ENCODE results near the gene XPR1. TPM values are rescaled to one million over a fixed set of nuclear protein-coding genes. Genes with fewer than 3 reads are reported as not detected.

Gene XPR1
- total and polyA plus RNA-seq, 9 donors = 6.5 to 12.4 (median 9.1) TPM

DNA sequence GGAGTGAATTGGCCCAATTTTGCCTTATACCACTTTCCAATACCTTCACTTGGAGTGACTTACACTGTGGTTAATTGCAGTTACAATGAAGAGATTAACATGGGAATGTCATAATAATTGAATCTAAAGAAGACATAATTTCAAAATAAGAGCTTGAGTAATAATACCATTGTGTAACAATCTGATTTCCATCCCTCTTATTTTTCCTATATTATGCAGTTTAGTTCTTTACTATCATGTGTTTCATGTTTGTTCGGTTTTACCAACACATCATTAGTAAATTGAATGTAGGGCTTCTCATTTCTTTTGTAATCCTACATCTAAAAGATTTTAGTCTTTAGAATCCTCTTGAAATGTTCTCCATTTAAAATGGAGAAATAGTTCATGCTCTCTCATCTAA is 19.2 kb upstream of the XPR1 start:
- no CpG with 5 or more reads among the region's 1 CpG for WGBS (ENCODE audit: insufficient coverage)
- no peak for DNase-seq
- no peaks in the 10 kb centered on the region for H3K36me3 ChIP-seq (ENCODE audit: control insufficient read depth, insufficient read depth, low read length)
- H3K9me3 ChIP-seq (replicated peaks; ENCODE audit: control insufficient read depth, low read depth, low read length) = no peaks in the 10 kb centered on the region
- H3K4me3 ChIP-seq (ENCODE audit: low read length) = no peak overlapping the region
- no peaks in the 10 kb centered on the region for H3K4me1 ChIP-seq (ENCODE audit: control insufficient read depth, insufficient read depth, low read length)
- no peak overlapping the region for H3K27ac ChIP-seq (ENCODE audit: low read length)
- H3K27me3 ChIP-seq (ENCODE audit: control insufficient read depth, insufficient read depth, low read length) = no peaks in the 10 kb centered on the region

DNA sequence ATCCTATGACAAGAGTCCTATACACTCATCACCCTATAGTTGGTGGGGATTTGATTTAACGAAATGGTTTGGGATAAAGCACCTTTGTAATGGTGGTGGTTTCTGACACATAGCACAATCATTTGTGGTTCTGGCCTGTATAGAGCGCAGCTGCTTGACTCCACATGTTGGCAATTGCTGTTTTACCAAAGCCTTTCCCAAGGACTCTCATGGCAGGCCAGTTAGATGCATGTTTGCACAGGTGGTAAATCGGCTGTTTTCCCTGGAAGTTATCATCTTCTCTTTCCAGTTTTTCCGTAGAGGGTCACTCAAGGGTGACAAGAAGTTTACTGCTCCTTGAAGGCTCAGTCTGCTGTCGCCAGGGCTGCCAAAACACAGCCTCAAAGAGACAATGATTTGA is 17.1 kb upstream of the XPR1 start:
- Histone ChIP-seq H3K9me3 (replicated peaks; ENCODE audit: control insufficient read depth, low read depth, low read length) (no peaks in the 10 kb centered on the region), H3K4me3 (ENCODE audit: low read length) (no peak overlapping the region), H3K27me3 (ENCODE audit: control insufficient read depth, insufficient read depth, low read length) (no peaks in the 10 kb centered on the region), H3K27ac (ENCODE audit: low read length) (no peak overlapping the region), H3K36me3 (ENCODE audit: control insufficient read depth, insufficient read depth, low read length) (no peaks in the 10 kb centered on the region), H3K4me1 (ENCODE audit: control insufficient read depth, insufficient read depth, low read length) (no peaks in the 10 kb centered on the region)
- DNase-seq = no peak
- 22% methylated on average over 4 of the region's 5 CpGs for WGBS (ENCODE audit: insufficient coverage)

DNA sequence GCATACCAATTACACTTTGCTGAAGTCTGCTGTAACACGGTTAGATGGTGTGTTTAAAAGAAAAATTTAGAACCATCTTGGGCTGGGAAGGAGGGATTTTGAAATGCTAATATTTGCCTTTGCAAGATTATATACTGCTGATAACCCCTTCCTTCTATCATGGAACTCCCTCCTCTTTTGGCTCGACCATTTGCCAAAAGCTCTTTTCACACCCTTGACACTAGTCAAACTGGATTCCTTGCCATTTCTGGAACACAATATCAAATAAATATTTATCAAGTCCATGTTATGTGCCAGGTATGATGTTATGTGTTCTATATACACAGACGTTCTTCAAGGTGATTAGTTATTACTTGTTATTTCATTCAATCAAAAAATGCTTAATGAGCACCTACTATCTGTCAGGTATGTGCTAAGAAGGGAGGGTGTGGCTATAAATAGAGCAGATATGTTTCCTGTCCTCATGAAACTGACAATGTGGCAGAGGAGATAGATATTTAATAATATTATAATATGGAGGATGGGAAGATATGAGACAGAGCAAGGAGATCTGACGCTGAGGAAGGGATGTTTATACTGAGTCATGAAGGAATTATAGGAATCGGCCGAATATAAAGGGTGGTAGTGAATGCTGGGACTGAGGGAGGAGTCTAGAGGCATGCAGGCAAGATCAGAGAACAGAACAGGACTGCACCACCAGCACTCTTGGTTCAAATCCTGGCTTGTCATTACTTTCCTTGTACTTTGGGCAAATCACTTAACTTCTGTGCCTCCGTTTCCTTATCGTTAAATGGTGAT is 16.1 kb upstream of the XPR1 start:
- no peaks in the 10 kb centered on the region for H3K9me3 ChIP-seq (replicated peaks; ENCODE audit: control insufficient read depth, low read depth, low read length)
- H3K27ac ChIP-seq (ENCODE audit: low read length) = no peak overlapping the region
- H3K4me1 ChIP-seq (ENCODE audit: control insufficient read depth, insufficient read depth, low read length) = peaks cover 1% of the 10 kb centered on the region
- H3K4me3 ChIP-seq (ENCODE audit: low read length) = no peak overlapping the region
- H3K27me3 ChIP-seq (ENCODE audit: control insufficient read depth, insufficient read depth, low read length) = no peaks in the 10 kb centered on the region
- DNase-seq = no peak
- no peaks in the 10 kb centered on the region for H3K36me3 ChIP-seq (ENCODE audit: control insufficient read depth, insufficient read depth, low read length)
- WGBS (ENCODE audit: insufficient coverage) = 96% methylated on average over 3 of the region's 8 CpGs

DNA sequence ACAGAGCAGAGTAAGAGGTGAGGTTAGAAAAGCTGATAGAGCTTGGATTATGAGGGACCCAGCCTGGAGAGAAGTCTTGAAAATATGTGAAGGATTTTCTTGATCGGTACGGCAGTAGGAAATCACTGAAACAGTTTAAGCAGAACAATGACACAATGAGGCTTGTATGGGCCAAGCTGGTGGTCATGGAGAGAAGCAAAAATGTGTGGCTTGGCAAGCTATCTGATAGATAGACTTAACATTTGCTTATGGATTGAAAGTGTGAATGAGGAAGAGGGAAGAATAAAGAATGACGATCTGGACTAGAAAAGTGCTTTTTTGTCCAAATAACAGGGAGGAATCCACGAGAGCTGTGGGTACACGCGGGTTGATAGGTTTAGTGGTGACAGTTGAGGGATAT is 15.4 kb upstream of the XPR1 start:
- no peak for DNase-seq
- 85% methylated on average over 6 of the region's 6 CpGs for WGBS (ENCODE audit: insufficient coverage)
- H3K9me3 ChIP-seq (replicated peaks; ENCODE audit: control insufficient read depth, low read depth, low read length) = no peaks in the 10 kb centered on the region
- H3K27ac ChIP-seq (ENCODE audit: low read length) = no peak overlapping the region
- no peak overlapping the region for H3K4me3 ChIP-seq (ENCODE audit: low read length)
- no peaks in the 10 kb centered on the region for H3K27me3 ChIP-seq (ENCODE audit: control insufficient read depth, insufficient read depth, low read length)
- H3K4me1 ChIP-seq (ENCODE audit: control insufficient read depth, insufficient read depth, low read length) = peaks cover 3% of the 10 kb centered on the region
- no peaks in the 10 kb centered on the region for H3K36me3 ChIP-seq (ENCODE audit: control insufficient read depth, insufficient read depth, low read length)

DNA sequence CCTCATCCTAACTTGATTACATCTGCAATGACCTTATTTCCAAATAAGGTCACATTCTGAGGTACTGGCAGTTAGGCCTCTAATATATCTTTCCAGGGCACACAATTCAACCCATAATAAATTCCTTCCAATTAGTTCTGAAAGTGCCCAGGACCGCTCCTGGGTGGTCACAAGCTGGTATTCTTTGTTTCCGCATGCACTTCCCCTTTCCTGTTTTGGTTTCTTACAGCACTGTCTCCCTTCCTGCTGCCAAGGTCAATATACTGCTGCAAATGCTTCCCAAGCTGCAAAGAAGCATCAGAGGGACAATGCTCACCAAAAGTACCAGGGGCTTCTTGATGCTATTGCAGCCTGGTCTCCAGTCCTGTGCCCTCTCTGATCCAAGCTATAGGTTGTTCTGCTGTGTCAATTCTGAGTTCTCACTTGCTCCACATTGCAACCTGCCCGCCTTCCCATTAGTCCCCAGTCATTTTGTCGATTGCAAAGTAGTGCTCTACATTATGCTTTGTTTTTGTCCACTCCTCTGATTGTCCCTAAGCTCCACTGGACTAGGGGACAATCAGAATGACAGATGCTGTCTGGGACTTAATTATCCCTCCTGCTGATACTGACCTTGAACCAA is 13.9 kb upstream of the XPR1 start:
- H3K4me3 ChIP-seq (ENCODE audit: low read length) = no peak overlapping the region
- H3K27me3 ChIP-seq (ENCODE audit: control insufficient read depth, insufficient read depth, low read length) = no peaks in the 10 kb centered on the region
- peak; percentile 33 for DNase-seq
- H3K9me3 ChIP-seq (replicated peaks; ENCODE audit: control insufficient read depth, low read depth, low read length) = no peaks in the 10 kb centered on the region
- H3K36me3 ChIP-seq (ENCODE audit: control insufficient read depth, insufficient read depth, low read length) = no peaks in the 10 kb centered on the region
- peaks cover 3% of the 10 kb centered on the region for H3K4me1 ChIP-seq (ENCODE audit: control insufficient read depth, insufficient read depth, low read length)
- WGBS (ENCODE audit: insufficient coverage) = 84% methylated on average over 4 of the region's 4 CpGs
- H3K27ac ChIP-seq (ENCODE audit: low read length) = no peak overlapping the region

DNA sequence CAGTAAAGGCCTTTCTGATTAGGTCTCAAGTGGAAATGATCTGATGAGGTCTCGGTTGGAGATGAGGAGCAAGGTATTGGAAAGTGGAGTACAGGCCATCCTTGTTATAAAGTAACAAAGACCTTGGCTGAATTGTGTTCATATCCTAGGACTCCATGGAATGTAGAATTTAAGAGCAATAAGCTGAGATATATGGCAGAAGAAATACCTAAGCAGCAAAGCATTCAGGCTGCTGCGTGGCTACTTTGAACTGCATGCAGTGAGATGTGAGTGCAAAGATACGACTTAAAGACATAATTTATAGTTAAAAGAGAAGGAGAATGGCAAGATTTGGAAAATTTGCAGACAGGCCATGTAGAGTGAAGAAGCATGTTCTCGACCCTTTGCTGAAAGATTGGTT is 11.2 kb upstream of the XPR1 start:
- H3K9me3 ChIP-seq (replicated peaks; ENCODE audit: control insufficient read depth, low read depth, low read length) = no peaks in the 10 kb centered on the region
- peaks cover 3% of the 10 kb centered on the region for H3K4me1 ChIP-seq (ENCODE audit: control insufficient read depth, insufficient read depth, low read length)
- no peaks in the 10 kb centered on the region for H3K27me3 ChIP-seq (ENCODE audit: control insufficient read depth, insufficient read depth, low read length)
- no peak for DNase-seq
- no peak overlapping the region for H3K4me3 ChIP-seq (ENCODE audit: low read length)
- no peaks in the 10 kb centered on the region for H3K36me3 ChIP-seq (ENCODE audit: control insufficient read depth, insufficient read depth, low read length)
- 39% methylated on average over 3 of the region's 4 CpGs for WGBS (ENCODE audit: insufficient coverage)
- H3K27ac ChIP-seq (ENCODE audit: low read length) = no peak overlapping the region

DNA sequence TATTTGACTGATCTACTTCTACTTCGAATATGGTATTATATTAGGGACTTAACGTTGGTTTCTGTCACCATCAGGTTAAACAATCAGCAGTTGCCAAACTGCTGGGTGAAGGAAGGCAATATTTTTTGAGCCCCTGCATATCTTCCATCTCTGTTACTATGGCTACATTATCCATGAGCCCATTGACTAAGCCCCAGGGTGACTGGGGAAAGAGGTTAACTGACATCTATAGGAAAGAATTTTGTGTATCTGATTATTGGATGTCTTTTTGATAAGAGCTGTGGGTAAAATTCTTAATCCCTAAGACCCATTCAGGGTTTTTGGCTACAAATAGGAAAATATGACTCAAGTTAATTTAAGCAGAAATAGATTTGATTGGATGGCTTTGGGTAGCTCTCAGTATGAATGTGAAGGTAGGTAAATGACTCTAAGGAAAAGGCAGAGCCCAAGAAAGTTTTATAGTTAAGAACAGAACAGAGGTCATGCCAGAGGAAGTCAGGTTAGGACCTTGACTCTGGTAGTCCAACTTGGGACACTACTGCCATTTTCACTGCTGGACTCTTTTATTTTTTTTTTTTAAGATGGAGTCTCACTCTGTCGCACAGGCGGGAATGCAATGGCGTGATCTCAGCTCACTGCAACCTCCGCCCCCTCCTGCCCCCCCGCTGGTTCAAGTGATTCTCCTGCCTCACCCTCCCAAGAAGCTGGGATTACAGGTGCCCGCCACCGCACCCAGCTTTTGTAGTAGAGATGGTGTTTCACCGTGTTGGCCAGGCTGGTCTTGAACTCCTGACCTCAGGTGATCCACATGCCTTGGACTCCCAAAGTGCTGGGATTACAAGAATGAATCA is 8.9 kb upstream of the XPR1 start:
- DNase-seq = no peak
- no peak overlapping the region for H3K4me3 ChIP-seq (ENCODE audit: low read length)
- no peaks in the 10 kb centered on the region for H3K9me3 ChIP-seq (replicated peaks; ENCODE audit: control insufficient read depth, low read depth, low read length)
- no peak overlapping the region for H3K27ac ChIP-seq (ENCODE audit: low read length)
- 100% methylated on average over 6 of the region's 10 CpGs for WGBS (ENCODE audit: insufficient coverage)
- no peaks in the 10 kb centered on the region for H3K27me3 ChIP-seq (ENCODE audit: control insufficient read depth, insufficient read depth, low read length)
- H3K4me1 ChIP-seq (ENCODE audit: control insufficient read depth, insufficient read depth, low read length) = peaks cover 3% of the 10 kb centered on the region
- H3K36me3 ChIP-seq (ENCODE audit: control insufficient read depth, insufficient read depth, low read length) = no peaks in the 10 kb centered on the region

DNA sequence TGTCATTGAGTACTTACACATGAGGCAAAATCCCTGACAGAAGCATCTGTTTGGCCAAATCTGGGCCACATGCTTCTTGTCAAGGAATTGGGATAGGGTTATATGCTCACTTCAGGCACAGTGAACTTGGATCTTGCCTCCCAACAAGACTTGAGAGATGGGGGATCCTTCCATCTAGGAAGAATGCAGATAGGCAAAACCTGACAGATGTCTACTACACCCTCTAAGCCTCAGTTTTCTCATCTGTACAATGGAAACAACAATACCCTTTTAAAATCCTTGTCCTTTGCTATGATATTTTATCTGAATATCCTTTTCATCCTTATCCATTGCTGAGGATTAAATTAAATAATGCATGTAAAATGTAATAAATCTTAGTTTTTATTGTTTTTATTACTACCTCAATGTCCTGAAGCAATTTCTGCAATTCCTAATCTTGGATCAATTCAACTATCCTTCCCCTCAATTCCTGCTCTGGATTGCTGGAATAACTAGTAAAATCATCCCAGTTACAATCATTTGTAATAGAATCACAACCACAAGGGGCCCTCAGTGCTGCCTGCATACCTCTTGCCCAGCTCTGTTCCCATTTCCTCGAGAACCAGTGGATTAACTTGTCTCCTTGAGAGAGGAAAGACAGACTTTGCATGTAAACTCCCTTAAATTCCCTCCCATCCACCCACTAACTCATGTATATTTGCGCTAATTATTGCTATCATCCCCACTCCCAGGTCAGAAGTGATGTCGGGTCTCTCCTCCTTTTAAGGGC is 8.1 kb upstream of the XPR1 start:
- 63% methylated on average over 3 of the region's 3 CpGs for WGBS (ENCODE audit: insufficient coverage)
- no peak overlapping the region for H3K27ac ChIP-seq (ENCODE audit: low read length)
- peaks cover 3% of the 10 kb centered on the region for H3K4me1 ChIP-seq (ENCODE audit: control insufficient read depth, insufficient read depth, low read length)
- H3K9me3 ChIP-seq (replicated peaks; ENCODE audit: control insufficient read depth, low read depth, low read length) = no peaks in the 10 kb centered on the region
- peak; percentile 21 for DNase-seq
- H3K27me3 ChIP-seq (ENCODE audit: control insufficient read depth, insufficient read depth, low read length) = no peaks in the 10 kb centered on the region
- no peak overlapping the region for H3K4me3 ChIP-seq (ENCODE audit: low read length)
- H3K36me3 ChIP-seq (ENCODE audit: control insufficient read depth, insufficient read depth, low read length) = no peaks in the 10 kb centered on the region

DNA sequence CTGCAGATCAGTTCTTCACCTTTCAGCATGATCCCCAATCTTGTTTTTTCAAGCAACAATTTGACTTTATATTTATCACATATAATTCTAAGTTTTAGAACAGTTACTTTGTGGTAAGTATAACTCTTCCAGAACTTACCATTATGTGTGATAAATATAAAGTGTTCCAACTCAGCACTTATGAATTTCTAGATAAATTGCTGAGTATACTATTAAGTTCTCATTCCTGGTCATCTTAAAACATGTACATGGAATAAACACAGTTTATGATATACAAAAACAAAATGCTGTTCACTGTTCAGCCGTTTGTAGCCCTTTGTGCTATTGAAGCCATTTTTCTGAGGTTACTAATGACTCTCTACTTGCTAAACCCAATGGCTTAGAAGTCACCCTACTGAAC is 5.1 kb upstream of the XPR1 start:
- Histone ChIP-seq H3K4me3 (ENCODE audit: low read length) (no peak overlapping the region), H3K27ac (ENCODE audit: low read length) (no peak overlapping the region), H3K36me3 (ENCODE audit: control insufficient read depth, insufficient read depth, low read length) (no peaks in the 10 kb centered on the region), H3K27me3 (ENCODE audit: control insufficient read depth, insufficient read depth, low read length) (no peaks in the 10 kb centered on the region), H3K4me1 (ENCODE audit: control insufficient read depth, insufficient read depth, low read length) (no peaks in the 10 kb centered on the region), H3K9me3 (replicated peaks; ENCODE audit: control insufficient read depth, low read depth, low read length) (no peaks in the 10 kb centered on the region)
- WGBS (ENCODE audit: insufficient coverage) = 83% methylated on average over 1 of the region's 1 CpG
- no peak for DNase-seq
